ENCODE results near the gene FGFR2. TPM values are rescaled to one million over a fixed set of nuclear protein-coding genes. Genes with fewer than 3 reads are reported as not detected.
"Not testable (repeated sequence)": the region's sequence is repeated elsewhere in the genome, so short reads cannot be mapped to it uniquely, and the experiment has no call there.

FGFR2 gene
- total RNA-seq, 2 donors from 2014 or later, result not detected

DNA sequence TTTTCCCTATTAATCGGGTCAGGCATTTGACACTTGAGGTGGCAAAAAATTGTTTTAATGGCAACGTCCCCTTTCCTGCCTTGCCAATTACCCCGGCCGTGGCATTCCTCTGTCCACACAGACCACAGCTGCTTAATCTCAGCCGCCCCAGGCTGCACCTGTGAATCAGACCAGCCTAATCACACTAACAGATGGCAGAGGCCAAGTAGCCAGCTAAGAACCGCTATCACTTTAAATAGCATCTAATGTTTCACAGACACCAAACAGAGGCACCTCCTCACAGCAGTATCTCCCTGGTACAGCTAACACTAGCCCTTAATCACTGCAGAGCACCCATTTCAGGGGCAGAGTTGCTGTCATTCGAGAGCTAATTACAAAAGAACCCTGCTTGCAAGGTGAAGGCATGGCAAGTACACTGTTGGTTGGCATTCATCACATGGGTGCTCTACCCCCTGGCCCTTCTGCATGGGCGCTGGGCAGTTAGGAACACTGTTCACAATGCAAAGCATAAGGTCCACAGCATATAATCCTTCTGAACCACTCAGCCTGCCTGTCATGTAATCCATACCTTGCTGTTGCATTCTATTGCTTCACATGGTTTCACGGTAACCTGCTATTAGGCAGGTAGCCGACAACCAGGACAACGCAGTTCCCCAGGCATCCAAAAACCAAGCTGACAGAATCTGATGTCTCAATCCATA is 38.8 kb downstream of the FGFR2 start:
- Mint-ChIP-seq H3K4me3 (no peak overlapping the region), H3K4me1 (no peaks in the 10 kb centered on the region), H3K27me3 (no peaks in the 10 kb centered on the region), H3K36me3 (ENCODE audit: low read depth) (no peaks in the 10 kb centered on the region), H3K27ac (no peak overlapping the region), H3K9me3 (no peaks in the 10 kb centered on the region)
- no peak for ATAC-seq (replicated peaks)

DNA sequence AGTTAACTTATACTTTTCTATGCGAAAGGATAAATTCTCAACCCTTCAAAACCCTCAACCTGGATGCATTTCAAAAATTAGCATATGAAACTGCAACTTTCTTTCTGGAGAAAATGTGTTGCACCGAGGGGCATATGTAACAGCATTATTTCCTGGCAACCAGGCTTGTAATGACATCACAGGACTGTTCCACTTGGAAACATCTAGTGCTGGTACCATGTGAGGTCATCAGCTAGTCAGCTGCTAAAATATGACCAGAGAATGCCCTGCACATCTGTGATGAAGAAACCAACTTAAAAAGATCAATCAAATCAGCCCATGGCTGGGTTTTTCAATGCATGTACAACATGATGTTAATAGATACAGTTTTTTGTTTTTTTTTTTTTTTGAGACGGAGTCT is 40.0 kb downstream of the FGFR2 start:
- ATAC-seq (replicated peaks), result no peak
- H3K4me1 Mint-ChIP-seq, result no peaks in the 10 kb centered on the region
- no peaks in the 10 kb centered on the region for H3K9me3 Mint-ChIP-seq
- no peaks in the 10 kb centered on the region for H3K27me3 Mint-ChIP-seq
- H3K36me3 Mint-ChIP-seq (ENCODE audit: low read depth), result no peaks in the 10 kb centered on the region
- no peak overlapping the region for H3K27ac Mint-ChIP-seq
- H3K4me3 Mint-ChIP-seq, result no peak overlapping the region

DNA sequence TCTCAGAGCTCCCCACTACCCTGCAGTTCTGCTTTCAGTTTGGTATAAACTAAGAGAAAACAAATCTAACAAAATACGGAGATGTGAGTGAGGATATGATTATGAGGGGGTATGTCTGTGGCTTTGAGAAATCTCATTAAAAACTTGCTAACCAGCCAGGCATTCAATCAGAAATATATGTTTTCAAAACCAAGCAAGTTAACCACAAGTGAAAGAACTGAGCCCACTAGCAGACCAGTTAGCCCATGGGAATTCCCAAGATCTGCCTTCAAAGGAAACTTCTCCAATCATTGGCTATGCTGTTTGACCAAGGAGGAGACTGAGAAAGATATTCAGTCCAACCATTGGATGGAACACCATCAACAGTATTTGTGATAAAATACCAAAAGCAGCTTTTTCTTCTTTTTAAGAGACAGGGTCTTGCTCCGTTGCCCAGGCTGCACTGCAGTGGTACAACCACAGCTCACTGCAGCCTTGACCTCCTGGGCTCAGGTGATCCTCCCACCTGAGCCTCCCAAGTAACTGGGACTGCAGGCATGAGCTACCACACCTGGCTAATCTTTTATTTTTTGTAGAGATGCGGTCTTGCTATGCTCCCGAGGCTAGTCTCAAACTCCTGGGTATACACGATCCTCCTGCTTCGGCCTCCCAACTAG is 41.2 kb downstream of the FGFR2 start:
- Mint-ChIP-seq H3K27ac (no peak overlapping the region), H3K36me3 (ENCODE audit: low read depth) (no peaks in the 10 kb centered on the region), H3K9me3 (no peaks in the 10 kb centered on the region), H3K4me3 (no peak overlapping the region), H3K4me1 (no peaks in the 10 kb centered on the region), H3K27me3 (no peaks in the 10 kb centered on the region)
- ATAC-seq (replicated peaks), result no peak

DNA sequence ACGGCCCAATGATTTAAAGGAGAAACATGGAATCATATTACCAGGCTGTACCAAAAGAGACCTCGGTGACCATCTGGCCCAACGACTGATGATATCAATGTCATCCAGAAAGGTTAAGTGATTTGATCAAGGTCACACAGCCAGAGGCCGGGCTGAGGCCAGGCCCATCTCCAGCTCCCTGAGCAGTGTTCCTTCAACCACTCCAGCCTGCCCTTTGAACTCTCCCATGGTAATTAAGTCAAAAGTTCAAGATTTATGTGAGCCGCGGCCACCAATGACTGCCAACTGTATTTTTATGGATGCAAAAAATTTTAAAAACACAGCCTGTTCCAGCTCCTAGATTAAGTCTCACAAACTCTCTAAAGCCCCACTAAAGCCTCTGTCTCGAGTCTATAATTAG is 41.8 kb downstream of the FGFR2 start:
- no peak for ATAC-seq (replicated peaks)
- H3K36me3 Mint-ChIP-seq (ENCODE audit: low read depth), result no peaks in the 10 kb centered on the region
- no peaks in the 10 kb centered on the region for H3K4me1 Mint-ChIP-seq
- H3K27ac Mint-ChIP-seq, result no peak overlapping the region
- no peaks in the 10 kb centered on the region for H3K9me3 Mint-ChIP-seq
- H3K4me3 Mint-ChIP-seq, result no peak overlapping the region
- H3K27me3 Mint-ChIP-seq, result no peaks in the 10 kb centered on the region

DNA sequence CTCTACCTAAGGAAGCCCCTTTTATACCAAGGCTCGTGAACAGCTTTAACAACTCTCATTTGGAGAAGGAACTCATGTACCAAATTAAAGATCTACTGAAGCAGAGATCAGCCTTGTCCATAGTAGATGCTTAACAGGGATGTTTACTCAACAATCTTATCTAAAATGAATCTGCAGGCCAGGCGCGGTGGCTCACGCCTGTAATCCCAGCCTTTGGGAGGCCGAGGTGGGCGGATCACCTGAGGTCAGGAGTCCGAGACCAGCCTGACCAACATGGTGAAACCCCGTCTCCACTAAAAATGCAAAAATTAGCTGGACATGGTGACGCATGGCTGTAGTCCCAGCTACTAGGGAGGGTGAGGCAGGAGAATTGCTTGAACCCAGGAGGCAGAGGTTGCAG is 43.3 kb downstream of the FGFR2 start:
- H3K9me3 Mint-ChIP-seq; H3K36me3 Mint-ChIP-seq (ENCODE audit: low read depth); H3K4me3 Mint-ChIP-seq; H3K27me3 Mint-ChIP-seq; H3K4me1 Mint-ChIP-seq; ATAC-seq (replicated peaks); H3K27ac Mint-ChIP-seq: not testable (repeated sequence)

DNA sequence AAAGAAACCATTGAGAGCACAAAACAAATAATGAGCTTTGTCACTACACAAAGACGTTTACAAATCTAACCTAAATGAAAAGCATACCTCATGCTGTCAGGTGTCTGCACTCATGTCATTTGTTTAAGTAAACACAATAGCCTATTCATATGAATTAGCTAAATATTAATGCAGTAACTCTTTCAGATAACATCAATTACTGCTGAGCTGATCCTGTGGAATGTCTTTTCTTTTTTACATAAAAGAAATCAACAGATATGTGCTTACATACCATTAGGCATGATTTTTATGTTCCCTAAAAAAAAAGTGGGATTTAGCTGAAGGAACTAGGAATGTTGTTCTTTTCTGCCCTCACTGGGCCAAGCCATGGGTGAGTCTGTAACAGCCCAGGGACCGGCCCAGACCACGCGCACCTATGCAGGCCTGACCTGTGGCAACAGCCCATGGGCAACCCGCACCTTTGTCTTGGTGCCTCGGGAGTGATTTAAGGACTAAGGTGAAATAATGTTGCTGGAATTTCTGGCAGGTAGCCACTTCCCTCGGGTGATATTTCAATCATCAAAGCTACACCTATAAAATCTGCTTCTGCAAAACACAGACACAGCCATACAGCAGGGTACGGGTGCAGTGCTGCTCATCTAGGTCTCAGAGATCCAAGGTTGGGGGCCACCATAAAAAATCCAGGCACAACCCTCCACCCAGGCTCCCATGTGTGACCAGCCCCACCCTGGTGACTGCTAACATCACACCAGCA is 44.6 kb downstream of the FGFR2 start:
- H3K4me3 Mint-ChIP-seq, result no peak overlapping the region
- H3K27me3 Mint-ChIP-seq, result no peaks in the 10 kb centered on the region
- peaks cover 5% of the 10 kb centered on the region for H3K9me3 Mint-ChIP-seq
- ATAC-seq (replicated peaks), result no peak
- no peaks in the 10 kb centered on the region for H3K4me1 Mint-ChIP-seq
- no peak overlapping the region for H3K27ac Mint-ChIP-seq
- H3K36me3 Mint-ChIP-seq (ENCODE audit: low read depth), result no peaks in the 10 kb centered on the region

DNA sequence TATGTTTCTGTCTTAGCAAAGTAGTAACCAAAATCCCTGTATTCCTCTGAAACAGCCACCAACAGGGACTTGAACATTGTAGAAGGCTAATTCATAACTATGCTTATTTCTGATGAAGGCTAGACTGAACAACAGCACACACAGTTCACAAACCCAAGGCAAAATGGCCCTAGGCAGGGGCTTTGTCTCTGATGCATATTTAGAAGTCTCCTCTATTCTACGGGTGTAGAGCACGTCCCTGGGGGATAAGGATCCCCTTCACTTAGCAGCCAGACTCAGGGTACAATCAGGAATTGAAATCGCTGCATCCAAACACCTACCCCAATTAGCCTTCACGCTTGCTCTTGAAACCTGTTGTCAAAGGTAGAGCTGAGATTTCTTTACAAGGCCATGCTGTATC is 45.5 kb downstream of the FGFR2 start:
- ATAC-seq (replicated peaks), result no peak
- H3K4me3 Mint-ChIP-seq, result no peak overlapping the region
- peaks cover 5% of the 10 kb centered on the region for H3K9me3 Mint-ChIP-seq
- no peak overlapping the region for H3K27ac Mint-ChIP-seq
- H3K27me3 Mint-ChIP-seq, result no peaks in the 10 kb centered on the region
- no peaks in the 10 kb centered on the region for H3K36me3 Mint-ChIP-seq (ENCODE audit: low read depth)
- no peaks in the 10 kb centered on the region for H3K4me1 Mint-ChIP-seq

DNA sequence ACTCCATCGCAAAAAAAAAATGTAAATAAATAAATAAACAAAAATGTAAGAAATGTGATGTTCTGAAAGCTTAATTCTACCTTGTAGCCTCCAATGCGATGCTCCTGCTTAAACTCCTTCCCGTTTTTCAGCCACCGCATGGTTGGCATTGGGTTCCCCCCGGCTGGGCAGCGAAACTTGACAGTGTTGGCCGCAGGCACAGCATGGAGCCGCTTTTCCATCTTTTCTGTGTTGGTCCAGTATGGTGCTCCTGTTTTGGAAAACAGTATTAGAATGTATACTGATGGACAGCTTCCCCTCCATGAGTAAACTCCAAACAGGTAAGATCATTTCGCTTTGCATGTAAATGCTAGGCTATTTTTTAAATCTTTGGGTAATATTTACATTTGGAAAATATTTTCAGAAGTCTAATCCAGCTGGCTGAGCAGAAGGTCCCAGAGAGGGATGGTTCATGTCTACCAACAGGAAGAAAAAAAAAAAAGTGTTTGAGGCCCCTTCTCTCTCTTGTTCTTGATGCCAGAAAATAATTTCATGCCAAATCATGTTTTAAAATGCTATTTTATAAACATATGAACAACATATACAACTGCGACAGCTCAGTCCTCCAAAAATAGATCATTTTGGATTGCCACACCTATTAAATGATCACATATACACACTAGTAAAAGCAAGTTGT is 46.9 kb downstream of the FGFR2 start:
- Mint-ChIP-seq H3K4me1 (no peaks in the 10 kb centered on the region), H3K4me3 (no peak overlapping the region), H3K9me3 (peaks cover 5% of the 10 kb centered on the region), H3K27ac (no peak overlapping the region), H3K36me3 (ENCODE audit: low read depth) (no peaks in the 10 kb centered on the region), H3K27me3 (no peaks in the 10 kb centered on the region)
- no peak for ATAC-seq (replicated peaks)

DNA sequence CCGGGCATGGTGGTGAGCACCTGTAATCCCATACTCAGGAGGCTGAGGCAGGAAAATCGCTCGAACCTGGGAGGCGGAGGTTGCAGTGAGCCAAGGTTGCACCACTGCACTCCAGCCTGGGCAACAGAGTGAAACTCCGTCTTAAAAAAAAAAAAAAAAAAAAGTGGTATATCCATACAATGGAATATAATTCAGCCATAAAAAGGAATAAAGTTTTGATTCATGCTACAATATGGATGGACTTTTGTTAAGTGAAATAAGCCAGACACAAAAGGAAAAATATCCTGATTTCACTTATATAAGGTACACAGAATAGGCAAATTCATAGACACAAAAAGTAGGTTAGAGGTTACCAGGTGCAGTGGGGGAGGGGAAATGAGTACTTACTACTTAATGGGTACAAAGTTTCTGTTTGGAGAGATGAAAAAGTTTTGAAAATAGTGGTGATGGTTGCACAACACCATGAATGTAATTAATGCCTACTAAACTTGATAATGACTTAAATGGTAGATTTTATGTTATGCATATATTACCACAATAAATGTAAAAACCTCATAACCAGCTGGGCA is 53.9 kb downstream of the FGFR2 start:
- Mint-ChIP-seq H3K27me3 (no peaks in the 10 kb centered on the region), H3K27ac (no peak overlapping the region), H3K4me3 (no peak overlapping the region), H3K4me1 (no peaks in the 10 kb centered on the region), H3K9me3 (peaks cover 4% of the 10 kb centered on the region), H3K36me3 (ENCODE audit: low read depth) (no peaks in the 10 kb centered on the region)
- no peak for ATAC-seq (replicated peaks)

DNA sequence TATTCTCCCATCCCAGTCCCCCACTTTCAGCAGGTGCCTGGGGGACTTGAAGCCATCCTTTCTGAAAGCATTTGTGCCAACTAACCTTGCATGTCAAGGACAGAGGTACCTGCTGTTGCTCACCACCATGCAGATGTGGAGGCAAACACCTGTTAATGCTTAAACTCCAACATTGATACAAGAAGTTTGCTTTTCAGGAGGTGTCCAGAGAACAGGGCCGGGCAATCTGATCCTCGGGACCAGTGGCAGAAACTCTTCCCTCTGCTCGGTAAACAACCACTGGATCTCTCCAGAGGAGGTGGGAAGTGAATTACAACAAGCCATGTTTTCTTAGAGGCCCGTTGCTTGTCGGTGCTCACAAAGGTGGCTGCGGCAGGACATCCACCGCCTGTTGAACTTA is 54.7 kb downstream of the FGFR2 start:
- Mint-ChIP-seq H3K27me3 (no peaks in the 10 kb centered on the region), H3K36me3 (ENCODE audit: low read depth) (no peaks in the 10 kb centered on the region), H3K4me1 (no peaks in the 10 kb centered on the region), H3K9me3 (peaks cover 4% of the 10 kb centered on the region), H3K4me3 (no peak overlapping the region), H3K27ac (no peak overlapping the region)
- no peak for ATAC-seq (replicated peaks)

DNA sequence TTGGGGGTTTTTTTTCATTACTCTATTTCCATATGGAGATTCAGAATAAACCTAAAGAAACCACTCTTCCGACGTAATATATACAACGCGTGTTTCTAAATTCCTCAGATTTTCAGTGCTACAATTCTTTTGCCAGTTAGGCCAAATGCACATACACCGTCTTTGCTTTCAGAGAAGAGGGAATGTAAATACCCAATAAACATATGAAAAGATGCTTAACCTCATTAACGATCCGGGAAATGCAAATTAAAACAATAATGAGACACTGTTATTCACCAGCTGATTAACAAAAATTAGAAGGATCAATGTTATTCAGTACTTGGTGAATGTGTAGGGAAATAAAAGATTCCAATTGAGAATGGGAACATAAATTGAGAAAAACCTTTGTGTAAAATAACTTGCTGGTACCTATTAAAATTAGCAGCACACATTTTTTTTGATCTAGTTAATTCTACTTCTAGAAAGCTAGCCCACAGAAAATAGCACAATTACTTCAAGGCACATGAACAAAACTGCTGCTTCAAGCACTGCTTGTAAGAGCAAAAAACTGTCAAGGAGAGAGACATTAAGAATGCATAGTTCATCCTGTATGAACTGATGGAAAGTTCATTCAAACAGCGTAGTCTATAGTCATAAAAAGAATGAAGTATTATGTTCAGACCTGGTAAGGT is 56.7 kb downstream of the FGFR2 start:
- Mint-ChIP-seq H3K4me1 (no peaks in the 10 kb centered on the region), H3K27ac (no peak overlapping the region), H3K36me3 (ENCODE audit: low read depth) (no peaks in the 10 kb centered on the region), H3K9me3 (peaks cover 4% of the 10 kb centered on the region), H3K4me3 (no peak overlapping the region), H3K27me3 (no peaks in the 10 kb centered on the region)
- ATAC-seq (replicated peaks), result no peak

DNA sequence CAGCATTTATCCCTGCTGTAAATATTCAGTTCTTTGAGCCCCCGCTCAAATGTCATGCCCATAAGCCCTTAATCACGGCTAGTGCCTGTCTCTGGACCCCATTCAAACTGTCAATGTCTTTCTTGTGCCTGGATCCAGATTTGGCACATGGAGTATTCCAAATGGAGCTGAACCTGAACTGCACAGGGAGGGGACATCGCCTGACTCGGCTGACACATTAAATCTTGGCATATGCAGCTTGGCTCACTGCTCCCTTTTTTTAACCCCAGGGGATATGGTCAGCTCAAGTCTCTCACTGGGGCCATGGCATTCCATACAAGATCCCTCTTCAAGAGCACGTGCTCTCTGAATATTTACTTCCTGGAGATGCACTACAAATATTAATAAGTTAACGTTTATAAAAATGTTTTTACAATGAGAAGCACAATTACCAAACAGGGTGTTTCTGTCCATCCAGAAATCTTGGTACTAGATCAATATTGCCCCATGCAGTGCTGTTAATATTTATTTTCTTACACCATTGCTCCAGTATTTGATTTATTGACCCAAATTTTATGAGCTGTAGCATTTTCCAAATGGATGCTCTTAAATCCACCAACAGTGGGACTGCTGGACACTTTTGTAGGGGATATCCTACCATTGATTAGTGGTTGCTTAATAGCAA is 57.4 kb downstream of the FGFR2 start:
- Mint-ChIP-seq H3K27ac (no peak overlapping the region), H3K27me3 (peaks cover 3% of the 10 kb centered on the region), H3K4me3 (no peak overlapping the region), H3K9me3 (peaks cover 4% of the 10 kb centered on the region), H3K4me1 (no peaks in the 10 kb centered on the region), H3K36me3 (ENCODE audit: low read depth) (no peaks in the 10 kb centered on the region)
- no peak for ATAC-seq (replicated peaks)

DNA sequence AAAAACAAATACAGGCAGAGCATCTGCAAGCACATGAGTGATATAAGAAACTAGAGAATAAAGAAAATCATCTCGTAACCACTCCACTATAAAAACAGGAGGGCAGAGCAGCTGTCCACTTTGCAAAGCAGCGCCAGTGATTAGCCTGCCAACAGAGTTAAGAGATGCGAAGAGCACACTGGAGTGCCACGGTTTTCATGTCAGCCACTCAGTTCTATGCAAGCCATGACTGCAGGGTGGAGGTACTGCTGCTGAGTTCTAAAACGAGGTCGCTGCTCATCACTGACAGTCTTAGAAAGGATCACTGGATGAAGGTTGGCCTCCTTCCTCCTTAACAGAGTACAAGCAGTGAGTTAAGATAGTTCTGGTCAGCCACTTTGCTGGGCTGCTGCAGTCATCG is 58.5 kb downstream of the FGFR2 start:
- H3K9me3 Mint-ChIP-seq, result peaks cover 4% of the 10 kb centered on the region

More for the DNA sequence above, 58.5 kb downstream of the FGFR2 start:
- Mint-ChIP-seq H3K4me3 (no peak overlapping the region), H3K27me3 (peaks cover 3% of the 10 kb centered on the region), H3K4me1 (no peaks in the 10 kb centered on the region), H3K27ac (no peak overlapping the region), H3K36me3 (ENCODE audit: low read depth) (no peaks in the 10 kb centered on the region)
- ATAC-seq (replicated peaks), result no peak
